ENCODE measurements around the gene TRPM2.

The TRPM2 gene

GRCh38 chr21:44375281-44375651 lies 21.8 kb downstream of the TRPM2 start:
- no peak overlapping the region for H3K4me3 ChIP-seq (ENCODE audit: low read length in 2 of 2)
- peaks cover 5 to 8% of the 10 kb centered on the region in 2 donors for H3K27me3 ChIP-seq (ENCODE audit: control insufficient read depth in 2 of 2, insufficient read depth in 2 of 2, low read length in 2 of 2)
- no peak overlapping the region for H3K9ac ChIP-seq (ENCODE audit: low read depth in 1 of 2, low read length in 2 of 2)
- H3K36me3 ChIP-seq (ENCODE audit: control insufficient read depth in 2 of 2, insufficient read depth in 2 of 2, low read length in 2 of 2): peaks cover 0 to 2% of the 10 kb centered on the region in 2 donors
- H3K27ac ChIP-seq (ENCODE audit: low read depth in 2 of 2, low read length in 2 of 2): no peak overlapping the region
- H3K4me1 ChIP-seq (ENCODE audit: control insufficient read depth in 2 of 2, insufficient read depth in 2 of 2, low read length in 2 of 2): no peaks in the 10 kb centered on the region
- H3K9me3 ChIP-seq (ENCODE audit: control insufficient read depth in 2 of 2, low read length in 2 of 2): no peaks in the 10 kb centered on the region

- no peaks in the 10 kb centered on the region for H3K9me3 ChIP-seq (ENCODE audit: control insufficient read depth in 2 of 2, low read length in 2 of 2)
- no peak overlapping the region for H3K9ac ChIP-seq (ENCODE audit: low read depth in 1 of 2, low read length in 2 of 2)
- peaks cover 0 to 2% of the 10 kb centered on the region in 2 donors for H3K36me3 ChIP-seq (ENCODE audit: control insufficient read depth in 2 of 2, insufficient read depth in 2 of 2, low read length in 2 of 2)
- no peaks in the 10 kb centered on the region for H3K4me1 ChIP-seq (ENCODE audit: control insufficient read depth in 2 of 2, insufficient read depth in 2 of 2, low read length in 2 of 2)
- no peak overlapping the region for H3K4me3 ChIP-seq (ENCODE audit: low read length in 2 of 2)
- peaks cover 3% of the 10 kb centered on the region in 2 donors for H3K27me3 ChIP-seq (ENCODE audit: control insufficient read depth in 2 of 2, insufficient read depth in 2 of 2, low read length in 2 of 2)
- no peak overlapping the region for H3K27ac ChIP-seq (ENCODE audit: low read depth in 2 of 2, low read length in 2 of 2)
Observed at GRCh38 chr21:44375761-44376241, 22.4 kb downstream of the TRPM2 start.

GRCh38 chr21:44376606-44377005 lies 23.2 kb downstream of the TRPM2 start:
- Histone ChIP-seq H3K27me3 (ENCODE audit: control insufficient read depth in 2 of 2, insufficient read depth in 2 of 2, low read length in 2 of 2) (peaks cover 0 to 3% of the 10 kb centered on the region in 2 donors), H3K9ac (ENCODE audit: low read depth in 1 of 2, low read length in 2 of 2) (no peak overlapping the region), H3K27ac (ENCODE audit: low read depth in 2 of 2, low read length in 2 of 2) (no peak overlapping the region), H3K36me3 (ENCODE audit: control insufficient read depth in 2 of 2, insufficient read depth in 2 of 2, low read length in 2 of 2) (peaks cover 0 to 2% of the 10 kb centered on the region in 2 donors), H3K4me1 (ENCODE audit: control insufficient read depth in 2 of 2, insufficient read depth in 2 of 2, low read length in 2 of 2) (no peaks in the 10 kb centered on the region), H3K9me3 (ENCODE audit: control insufficient read depth in 2 of 2, low read length in 2 of 2) (no peaks in the 10 kb centered on the region), H3K4me3 (ENCODE audit: low read length in 2 of 2) (no peak overlapping the region)

GRCh38 chr21:44377201-44377921 lies 23.9 kb downstream of the TRPM2 start:
- peaks cover 0 to 3% of the 10 kb centered on the region in 2 donors for H3K27me3 ChIP-seq (ENCODE audit: control insufficient read depth in 2 of 2, insufficient read depth in 2 of 2, low read length in 2 of 2)
- no peak overlapping the region for H3K9ac ChIP-seq (ENCODE audit: low read depth in 1 of 2, low read length in 2 of 2)
- H3K4me1 ChIP-seq (ENCODE audit: control insufficient read depth in 2 of 2, insufficient read depth in 2 of 2, low read length in 2 of 2): no peaks in the 10 kb centered on the region
- H3K9me3 ChIP-seq (ENCODE audit: control insufficient read depth in 2 of 2, low read length in 2 of 2): no peaks in the 10 kb centered on the region
- H3K4me3 ChIP-seq (ENCODE audit: low read length in 2 of 2): no peak overlapping the region
- H3K36me3 ChIP-seq (ENCODE audit: control insufficient read depth in 2 of 2, insufficient read depth in 2 of 2, low read length in 2 of 2): peaks cover 0 to 4% of the 10 kb centered on the region in 2 donors
- H3K27ac ChIP-seq (ENCODE audit: low read depth in 2 of 2, low read length in 2 of 2): no peak overlapping the region

- Histone ChIP-seq H3K4me1 (ENCODE audit: control insufficient read depth in 2 of 2, insufficient read depth in 2 of 2, low read length in 2 of 2) (no peaks in the 10 kb centered on the region), H3K9ac (ENCODE audit: low read depth in 1 of 2, low read length in 2 of 2) (no peak overlapping the region), H3K4me3 (ENCODE audit: low read length in 2 of 2) (no peak overlapping the region), H3K9me3 (ENCODE audit: control insufficient read depth in 2 of 2, low read length in 2 of 2) (no peaks in the 10 kb centered on the region), H3K27ac (ENCODE audit: low read depth in 2 of 2, low read length in 2 of 2) (no peak overlapping the region), H3K27me3 (ENCODE audit: control insufficient read depth in 2 of 2, insufficient read depth in 2 of 2, low read length in 2 of 2) (peaks cover 0 to 3% of the 10 kb centered on the region in 2 donors), H3K36me3 (ENCODE audit: control insufficient read depth in 2 of 2, insufficient read depth in 2 of 2, low read length in 2 of 2) (peaks cover 0 to 7% of the 10 kb centered on the region in 2 donors)
Observed at GRCh38 chr21:44377922-44378645, 24.7 kb downstream of the TRPM2 start.

- Histone ChIP-seq H3K9me3 (ENCODE audit: control insufficient read depth in 2 of 2, low read length in 2 of 2) (no peaks in the 10 kb centered on the region), H3K9ac (ENCODE audit: low read depth in 1 of 2, low read length in 2 of 2) (no peak overlapping the region), H3K4me3 (ENCODE audit: low read length in 2 of 2) (no peak overlapping the region), H3K27me3 (ENCODE audit: control insufficient read depth in 2 of 2, insufficient read depth in 2 of 2, low read length in 2 of 2) (peaks cover 0 to 3% of the 10 kb centered on the region in 2 donors), H3K4me1 (ENCODE audit: control insufficient read depth in 2 of 2, insufficient read depth in 2 of 2, low read length in 2 of 2) (no peaks in the 10 kb centered on the region), H3K36me3 (ENCODE audit: control insufficient read depth in 2 of 2, insufficient read depth in 2 of 2, low read length in 2 of 2) (peaks cover 0 to 7% of the 10 kb centered on the region in 2 donors), H3K27ac (ENCODE audit: low read depth in 2 of 2, low read length in 2 of 2) (no peak overlapping the region)
Observed at GRCh38 chr21:44378646-44379514, 25.5 kb downstream of the TRPM2 start.

- Histone ChIP-seq H3K9ac (ENCODE audit: low read depth in 1 of 2, low read length in 2 of 2) (no peak overlapping the region), H3K36me3 (ENCODE audit: control insufficient read depth in 2 of 2, insufficient read depth in 2 of 2, low read length in 2 of 2) (peaks cover 0 to 7% of the 10 kb centered on the region in 2 donors), H3K27me3 (ENCODE audit: control insufficient read depth in 2 of 2, insufficient read depth in 2 of 2, low read length in 2 of 2) (peaks cover 0 to 3% of the 10 kb centered on the region in 2 donors), H3K9me3 (ENCODE audit: control insufficient read depth in 2 of 2, low read length in 2 of 2) (no peaks in the 10 kb centered on the region), H3K4me3 (ENCODE audit: low read length in 2 of 2) (no peak overlapping the region), H3K27ac (ENCODE audit: low read depth in 2 of 2, low read length in 2 of 2) (no peak overlapping the region), H3K4me1 (ENCODE audit: control insufficient read depth in 2 of 2, insufficient read depth in 2 of 2, low read length in 2 of 2) (no peaks in the 10 kb centered on the region)
Observed at GRCh38 chr21:44379515-44379848, 26.1 kb downstream of the TRPM2 start.

GRCh38 chr21:44379991-44380865 lies 26.8 kb downstream of the TRPM2 start:
- H3K36me3 ChIP-seq (ENCODE audit: control insufficient read depth in 2 of 2, insufficient read depth in 2 of 2, low read length in 2 of 2): peaks cover 0 to 7% of the 10 kb centered on the region in 2 donors
- H3K4me3 ChIP-seq (ENCODE audit: low read length in 2 of 2): no peak overlapping the region
- peaks cover 2 to 4% of the 10 kb centered on the region in 2 donors for H3K9me3 ChIP-seq (ENCODE audit: control insufficient read depth in 2 of 2, low read length in 2 of 2)
- H3K27ac ChIP-seq (ENCODE audit: low read depth in 2 of 2, low read length in 2 of 2): no peak overlapping the region
- peaks cover 0 to 3% of the 10 kb centered on the region in 2 donors for H3K27me3 ChIP-seq (ENCODE audit: control insufficient read depth in 2 of 2, insufficient read depth in 2 of 2, low read length in 2 of 2)
- H3K4me1 ChIP-seq (ENCODE audit: control insufficient read depth in 2 of 2, insufficient read depth in 2 of 2, low read length in 2 of 2): no peaks in the 10 kb centered on the region
- H3K9ac ChIP-seq (ENCODE audit: low read depth in 1 of 2, low read length in 2 of 2): no peak overlapping the region

- Histone ChIP-seq H3K4me1 (ENCODE audit: control insufficient read depth in 2 of 2, insufficient read depth in 2 of 2, low read length in 2 of 2) (no peaks in the 10 kb centered on the region), H3K27ac (ENCODE audit: low read depth in 2 of 2, low read length in 2 of 2) (no peak overlapping the region), H3K36me3 (ENCODE audit: control insufficient read depth in 2 of 2, insufficient read depth in 2 of 2, low read length in 2 of 2) (peaks cover 0 to 7% of the 10 kb centered on the region in 2 donors), H3K9me3 (ENCODE audit: control insufficient read depth in 2 of 2, low read length in 2 of 2) (peaks cover 2 to 4% of the 10 kb centered on the region in 2 donors), H3K9ac (ENCODE audit: low read depth in 1 of 2, low read length in 2 of 2) (no peak overlapping the region), H3K27me3 (ENCODE audit: control insufficient read depth in 2 of 2, insufficient read depth in 2 of 2, low read length in 2 of 2) (peaks cover 0 to 3% of the 10 kb centered on the region in 2 donors), H3K4me3 (ENCODE audit: low read length in 2 of 2) (no peak overlapping the region)
Observed at GRCh38 chr21:44380876-44381275, 27.5 kb downstream of the TRPM2 start.

All from mucosa of rectum (tissue), 2 donors.